ENCODE results near the gene STXBP6.

- TF ChIP-seq POLR2A (IDR thresholded peaks at IDR 0.05; ENCODE audit: extremely low read depth, insufficient read length) (no peak), CTCF (IDR thresholded peaks at IDR 0.05; ENCODE audit: low read depth, low read length) (no peak)
These were observed 133.9 kb downstream of the STXBP6 start for GRCh38 chr14:24915958-24916595.

All from NB4 (cell line).